K562 (cell line): ENCODE results near the gene PHYKPL. TPM values are rescaled to one million over a fixed set of nuclear protein-coding genes. Genes with fewer than 3 reads are reported as not detected.

Experiments used
- ATAC-seq: fragments of 200-7000 bp; cut with Tn5 transposase; 3 replicates; pipeline ENCODE4 v1.9.1; 2020; ENCODE audit warnings: moderate library complexity
- BruUV-seq: library from RNA; stranded (reverse); fragments of 400-500 nt; replicated peaks from 2 replicates; lab custom pipeline; 2021; lab: Mats Ljungman, UMichigan
- CTCF ChIA-PET: fragments of 300-600 bp; formaldehyde crosslinking; extraction: SDS; loops from one replicate; lab custom pipeline; 2021; ENCODE audit warnings: low intra/inter-chr PET ratio; lab: Yijun Ruan, JAX
- POLR2A ChIA-PET: fragments of 300-600, 350-650 bp; sonication (Branson Sonifier 250); formaldehyde crosslinking; extraction: SDS; loops from one replicate; lab custom pipeline; 2021; ENCODE audit warnings: antibody characterized with exemption, inconsistent platforms; lab: Yijun Ruan, JAX
- DNase-seq, 4 experiments: peaks; one replicate each; pipeline versions ENCODE4 v3.0.0 to v3.0.0-alpha.2; 2011 to 2018; ENCODE audit warnings: low spot score in 3 of 4, mixed read lengths in 3 of 4; ENCODE audit errors: extremely low read depth in 1 of 4
- FAIRE-seq: peaks from 2 replicates; lab custom pipeline; 2011; peaks lifted over from hg19 to GRCh38; lab: Jason Lieb, UNC
- H2AFZ ChIP-seq: 2 replicates; pipeline ENCODE4 v1.6.0; 2011; ENCODE audit warnings: low read depth, low read length, control low read depth, inconsistent platforms
- H3K27ac ChIP-seq: fragments of 200-600 bp; 3 replicates; pipeline ENCODE4 v1.8.0; 2011; ENCODE audit warnings: low read depth, mild to moderate bottlenecking, control low read depth, inconsistent platforms, low read length, moderate library complexity, mixed read lengths; ENCODE audit errors: extremely low read depth
- H3K27me3 ChIP-seq, 2 experiments: fragments of 300-600 bp in 1 of 2; 2 replicates in 1 of 2; 3 replicates in 1 of 2; pipeline versions ENCODE4 v1.6.0 to v1.8.0; 2011; ENCODE audit warnings: inconsistent platforms in 2 of 2, low read length in 2 of 2, mild to moderate bottlenecking in 1 of 2, mixed read lengths in 1 of 2, moderate library complexity in 1 of 2; ENCODE audit not compliant: control insufficient read depth in 2 of 2, insufficient read depth in 2 of 2
- H3K36me3 ChIP-seq: fragments of 300-600 bp; 3 replicates; pipeline ENCODE4 v1.8.0; 2011; ENCODE audit warnings: mild to moderate bottlenecking, low read length, inconsistent platforms; ENCODE audit not compliant: control insufficient read depth, insufficient read depth
- H3K4me1 ChIP-seq, 2 experiments: fragments of 200-600 bp in 1 of 2; replicated peaks in 1 of 2; 2 replicates in 1 of 2; 3 replicates in 1 of 2; pipeline versions ENCODE4 v1.5.1 to v1.8.0; 2011; ENCODE audit warnings: inconsistent platforms in 2 of 2, low read length in 2 of 2, mild to moderate bottlenecking in 1 of 2, mixed read lengths in 1 of 2, moderate library complexity in 1 of 2; ENCODE audit not compliant: control insufficient read depth in 2 of 2, insufficient read depth in 2 of 2
- H3K4me2 ChIP-seq: 2 replicates; pipeline ENCODE4 v1.6.1; 2011; ENCODE audit warnings: low read length, control low read depth, inconsistent platforms, mixed read lengths; ENCODE audit not compliant: insufficient read depth
- H3K4me3 ChIP-seq: fragments of 200-600 bp; sonication (generic), shearing (Covaris generic); 2 replicates; pipeline ENCODE4 v1.5.1; 2016; ENCODE audit warnings: control low read depth, inconsistent platforms
- H3K79me2 ChIP-seq: fragments of 200-600 bp; 3 replicates; pipeline ENCODE4 v1.8.0; 2011; ENCODE audit warnings: low read length, inconsistent platforms; ENCODE audit not compliant: control insufficient read depth, insufficient read depth
- H3K9ac ChIP-seq, 2 experiments: 2 replicates each; pipeline versions ENCODE4 v1.6.0 to v1.6.1; 2011; ENCODE audit warnings: low read depth in 2 of 2, low read length in 2 of 2, control low read depth in 1 of 2, inconsistent platforms in 1 of 2, mild to moderate bottlenecking in 1 of 2, mixed read lengths in 1 of 2; ENCODE audit not compliant: insufficient read depth in 1 of 2
- H3K9me1 ChIP-seq: one replicate; pipeline ENCODE4 v1.6.0; 2011; ENCODE audit warnings: inconsistent platforms, mild to moderate bottlenecking, low read length, moderate library complexity; ENCODE audit not compliant: control insufficient read depth, insufficient read depth
- H3K9me3 ChIP-seq: replicated peaks from 2 replicates; pipeline ENCODE4 v1.5.1; 2011; ENCODE audit warnings: low read depth, low read length, inconsistent platforms; ENCODE audit not compliant: control insufficient read depth, insufficient read depth
- H4K20me1 ChIP-seq: replicated peaks from 2 replicates; pipeline ENCODE4 v1.6.1; 2011; ENCODE audit warnings: low read length, inconsistent platforms, mixed read lengths; ENCODE audit not compliant: control insufficient read depth, insufficient read depth
- BRD4 ChIP-seq: fragments of 200-600 bp; sonication (generic); IDR thresholded peaks from 2 replicates; pipeline ENCODE4 v1.6.1; 2017; ENCODE audit warnings: inconsistent platforms
- ELK3 ChIP-seq: fragments of 450-650 bp; formaldehyde crosslinking; IDR thresholded peaks from 2 replicates; pipeline ENCODE4 v1.4.0; 2020; ENCODE audit warnings: mild to moderate bottlenecking
- KDM4B ChIP-seq, 2 experiments: fragments of 450-650 bp in 1 of 2; sonication (generic) in 1 of 2; IDR thresholded peaks; 2 replicates each; pipeline ENCODE4 v1.6.1; 2016 to 2017; ENCODE audit warnings: borderline replicate concordance in 2 of 2, antibody characterized with exemption in 1 of 2, low read depth in 1 of 2, mild to moderate bottlenecking in 1 of 2
- KLF16 ChIP-seq: IDR thresholded peaks from 2 replicates; pipeline ENCODE4 v1.6.1; 2016; ENCODE audit warnings: antibody characterized with exemption
- RBM25 ChIP-seq: fragments of 200-400 bp; formaldehyde crosslinking; IDR thresholded peaks from 2 replicates; pipeline ENCODE4 v1.6.1; 2018; ENCODE audit warnings: low read length, low read depth, moderate library complexity; ENCODE audit not compliant: severe bottlenecking
- SUPT5H ChIP-seq: fragments of 450-650 bp; IDR thresholded peaks from 2 replicates; pipeline ENCODE4 v1.6.1; 2016
- ZNF695 ChIP-seq: fragments of 450-650 bp; formaldehyde crosslinking; IDR thresholded peaks from 2 replicates; pipeline ENCODE4 v1.4.0; 2020; ENCODE audit warnings: mild to moderate bottlenecking, moderate library complexity
- WGBS: fragments of 100-300 bp; shearing (Covaris generic); methylation state at CpG from one replicate; pipeline ENCODE4 v1.1.6; 2016; ENCODE audit warnings: low coverage, mixed read lengths; ENCODE audit not compliant: insufficient coverage; ENCODE audit errors: missing lambda C conversion rate; 5-methylcytosine and 5-hydroxymethylcytosine counted together
- in situ Hi-C: fragments of 300-500 bp; cut with MboI; formaldehyde crosslinking; loops from 4 replicates; pipeline ENCODE4 v1.15.0; 2018; ENCODE audit warnings: inconsistent platforms, mixed read lengths
- intact Hi-C: fragments of 100-400 bp; cut with micrococcal nuclease; formaldehyde crosslinking; loops from 2 replicates; pipeline ENCODE4 v1.14.2; 2022
- polyA plus RNA-seq, 8 experiments: library from polyadenylated mRNA; depleted of rRNA in 4 of 8; stranded (reverse) in 5 of 8; unstranded in 3 of 8; fragments of >200 nt; fragmentation: Nextera tagmentation in 2 of 8; fragmentation: Illumina TruSeq in 1 of 8; extraction: Ambion mirVana in 2 of 8; extraction: Trizol in 1 of 8; gene quantifications; 2 replicates each; pipeline versions ENCODE4 v1.2.1 to v1.2.3, GENCODE V29; 2011 to 2014; ENCODE audit warnings: inconsistent platforms in 1 of 8, missing spikeins in 1 of 8
- total RNA-seq, 7 experiments: library from RNA; depleted of rRNA in 6 of 7; stranded (reverse); fragments of >200 nt in 6 of 7; fragmentation: Illumina TruSeq in 2 of 7; extraction: Trizol in 2 of 7; gene quantifications; 2 replicates each; pipeline versions ENCODE4 v1.2.1 to v1.2.3, GENCODE V29; 2011 to 2021; ENCODE audit warnings: low replicate concordance in 1 of 7
- TF ChIP-seq, protein P1 (sequence below): sonication (generic); IDR thresholded peaks from 2 replicates; pipeline ENCODE4 v1.6.1; 2016

The PHYKPL gene
- total and polyA plus RNA-seq, 9 of the 15 experiments (the other 6 are each of a cell fraction or from before 2014, with no cell fraction given): 4.7 to 34.7 (median 18.6) TPM

DNA sequence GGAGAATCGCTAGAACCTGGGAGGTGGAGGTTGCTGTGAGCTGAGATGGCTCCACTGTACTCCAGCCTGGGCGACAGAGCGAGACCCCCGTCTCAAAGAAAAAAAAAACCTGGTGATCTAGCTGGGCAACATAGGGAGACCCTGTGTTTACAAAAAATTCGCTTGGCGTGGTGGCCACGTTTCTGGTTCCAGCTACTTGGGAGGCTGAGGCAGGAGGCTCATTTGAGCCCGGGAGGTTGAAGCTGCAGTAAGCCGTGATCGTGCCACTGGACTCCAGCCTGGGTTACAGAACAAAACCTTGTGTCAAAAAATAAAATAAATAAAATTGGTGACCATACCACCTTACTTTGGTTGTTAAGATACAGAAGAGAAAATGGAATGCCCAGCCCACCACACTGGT is 30.1 kb downstream of the PHYKPL start:
- H3K4me2 ChIP-seq: peak overlapping the region; percentile 67
- DNase-seq (no peak), FAIRE-seq (no peak), ATAC-seq (no peak)
- no TSS peak for BruUV-seq
- in situ Hi-C loops: no loop called here
- 86% methylated on average over 9 of the region's 10 CpGs for WGBS
- 0 out of 2 replicates have a peak overlapping the region, but pooled peaks have one; percentile 18 for H2AFZ ChIP-seq
- H4K20me1 ChIP-seq: peaks cover 26% of the 10 kb centered on the region
- ChIA-PET CTCF (no interaction called here), POLR2A (interaction anchor here (0.7 to 1.3 kb wide), 3 partner anchors 10 to 481 kb away, joined by 3 to 4 read pairs (median 4); no protein-coding TSS in a partner anchor)
- intact Hi-C loops: no loop called here
- TF ChIP-seq KDM4B (IDR thresholded peaks at IDR 0.05; ENCODE audit: borderline replicate concordance in 2 of 2, low read depth in 1 of 2) (no peak), BRD4 (no peak), SUPT5H (0 out of 2 replicates have a peak, but pooled peaks have one; percentile 15)
- TF ChIP-seq, protein P1, sequence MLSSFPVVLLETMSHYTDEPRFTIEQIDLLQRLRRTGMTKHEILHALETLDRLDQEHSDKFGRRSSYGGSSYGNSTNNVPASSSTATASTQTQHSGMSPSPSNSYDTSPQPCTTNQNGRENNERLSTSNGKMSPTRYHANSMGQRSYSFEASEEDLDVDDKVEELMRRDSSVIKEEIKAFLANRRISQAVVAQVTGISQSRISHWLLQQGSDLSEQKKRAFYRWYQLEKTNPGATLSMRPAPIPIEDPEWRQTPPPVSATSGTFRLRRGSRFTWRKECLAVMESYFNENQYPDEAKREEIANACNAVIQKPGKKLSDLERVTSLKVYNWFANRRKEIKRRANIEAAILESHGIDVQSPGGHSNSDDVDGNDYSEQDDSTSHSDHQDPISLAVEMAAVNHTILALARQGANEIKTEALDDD: no peak
- H3K27ac ChIP-seq: no peak overlapping the region; the same call in 2 of the 3 replicates
- H3K9me3 ChIP-seq: no peaks in the 10 kb centered on the region
- H3K79me2 ChIP-seq: peaks cover 45% of the 10 kb centered on the region
- peaks cover 15 to 17% of the 10 kb centered on the region in 2 experiments; a peak in 4 of 5 replicates for H3K4me1 ChIP-seq
- H3K27me3 ChIP-seq: no peaks in the 10 kb centered on the region
- H3K9me1 ChIP-seq: peaks cover 5% of the 10 kb centered on the region
- H3K36me3 ChIP-seq: peaks cover 23% of the 10 kb centered on the region
- peak overlapping the region; percentile 40 to 81 for H3K9ac ChIP-seq
- H3K4me3 ChIP-seq: peak overlapping the region; percentile 30

DNA sequence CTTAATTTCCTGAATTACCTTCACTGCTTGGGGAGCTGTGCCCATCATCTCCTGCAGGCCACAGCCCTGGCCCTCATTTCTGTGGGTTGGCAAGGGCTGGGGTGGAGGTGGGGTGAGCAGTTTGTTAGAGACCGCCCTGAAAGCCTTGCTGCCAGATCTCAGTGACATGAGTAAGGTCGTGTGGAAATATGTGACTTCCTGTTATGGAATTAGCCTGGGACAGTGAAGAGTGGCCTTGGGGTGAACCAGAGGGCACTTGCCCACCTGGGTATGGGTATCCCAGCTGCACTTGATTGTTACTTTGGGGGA is 30.7 kb downstream of the PHYKPL start:
- H3K9me3 ChIP-seq: no peaks in the 10 kb centered on the region
- ChIA-PET POLR2A (interaction anchor here (0.7 kb wide), 1 partner anchor 482 kb away, joined by 3 read pairs; no protein-coding TSS in a partner anchor), CTCF (no interaction called here)
- 49% methylated on average over 2 of the region's 2 CpGs for WGBS
- peaks cover 20% of the 10 kb centered on the region for H4K20me1 ChIP-seq
- no peak overlapping the region for H3K4me3 ChIP-seq
- H3K9ac ChIP-seq: peak overlapping the region in 1 of 2 experiments; percentile 45; a peak in 1 of 4 replicates
- intact Hi-C loops (no loop called here), in situ Hi-C loops (no loop called here)
- H3K4me2 ChIP-seq: no peak overlapping the region
- H3K36me3 ChIP-seq: peaks cover 17% of the 10 kb centered on the region
- DNase-seq (peak in 1 of 4 experiments; percentile 5), FAIRE-seq (no peak), ATAC-seq (no peak)
- no peak overlapping the region for H2AFZ ChIP-seq
- BruUV-seq: no TSS peak
- peaks cover under 1% of the 10 kb centered on the region for H3K9me1 ChIP-seq
- TF ChIP-seq ELK3 (CRISPR knock-in tag) (no peak), KLF16 (no peak), RBM25 (no peak), ZNF695 (CRISPR knock-in tag) (no peak)
- H3K4me1 ChIP-seq: peaks cover 11% of the 10 kb centered on the region in 2 experiments; a peak in 4 of 5 replicates
- H3K27ac ChIP-seq: no peak overlapping the region
- no peaks in the 10 kb centered on the region for H3K27me3 ChIP-seq
- H3K79me2 ChIP-seq: peaks cover 39% of the 10 kb centered on the region
